NCI-H2196 (cell line): Measurements from ENCODE around the gene MPV17L.
"Not testable (repeated sequence)": the region's sequence is repeated elsewhere in the genome, so short reads cannot be mapped to it uniquely, and the experiment has no call there.

ENCODE experiments used
- DNase-seq: peaks from one replicate; lab custom pipeline; 2025; ENCODE audit not compliant: unreplicated experiment; lab: John Stamatoyannopoulos, UW

The MPV17L gene

DNA sequence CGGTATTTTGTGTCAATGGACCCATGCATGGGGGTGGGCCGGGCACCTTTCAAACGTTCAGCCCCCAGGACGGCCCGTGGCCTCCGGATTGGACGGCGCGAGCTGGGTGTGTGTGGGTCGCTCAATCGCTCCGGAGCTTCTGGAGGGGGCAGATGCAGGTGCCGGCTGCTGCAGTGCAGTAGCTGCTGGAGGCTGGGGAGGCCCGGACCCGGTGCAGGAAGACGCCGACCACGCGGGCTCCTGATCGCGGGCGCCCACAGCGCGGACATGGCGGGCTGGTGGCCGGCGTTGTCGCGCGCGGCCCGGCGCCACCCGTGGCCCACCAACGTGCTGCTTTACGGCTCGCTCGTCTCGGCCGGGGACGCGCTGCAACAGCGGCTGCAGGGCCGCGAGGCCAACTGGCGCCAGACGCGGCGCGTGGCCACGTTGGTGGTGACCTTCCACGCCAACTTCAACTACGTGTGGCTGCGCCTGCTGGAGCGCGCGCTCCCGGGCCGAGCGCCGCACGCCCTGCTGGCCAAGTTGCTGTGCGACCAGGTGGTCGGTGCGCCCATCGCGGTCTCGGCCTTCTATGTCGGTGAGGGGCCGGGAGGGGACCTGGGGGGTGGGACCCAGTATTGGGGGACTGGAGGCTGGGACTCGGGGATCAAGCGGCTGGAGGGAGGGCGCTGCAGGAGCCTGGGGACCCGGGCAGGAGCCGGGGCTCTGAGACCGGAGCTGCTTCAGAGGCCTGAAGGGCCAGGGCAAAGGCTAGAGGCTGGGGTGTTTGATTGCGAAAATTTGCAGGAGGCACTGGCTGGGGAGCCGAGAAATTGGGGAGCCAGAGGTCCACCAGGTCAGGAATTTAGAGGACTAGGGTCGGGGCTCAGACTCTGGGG, at the start of gene MPV17L:
Gene MPV17L (plus strand): TSS at position 124 of the 878 bp plus-strand sequence. CDS start 144 bp downstream, at position 268.
- DNase-seq = not testable (repeated sequence)

DNA sequence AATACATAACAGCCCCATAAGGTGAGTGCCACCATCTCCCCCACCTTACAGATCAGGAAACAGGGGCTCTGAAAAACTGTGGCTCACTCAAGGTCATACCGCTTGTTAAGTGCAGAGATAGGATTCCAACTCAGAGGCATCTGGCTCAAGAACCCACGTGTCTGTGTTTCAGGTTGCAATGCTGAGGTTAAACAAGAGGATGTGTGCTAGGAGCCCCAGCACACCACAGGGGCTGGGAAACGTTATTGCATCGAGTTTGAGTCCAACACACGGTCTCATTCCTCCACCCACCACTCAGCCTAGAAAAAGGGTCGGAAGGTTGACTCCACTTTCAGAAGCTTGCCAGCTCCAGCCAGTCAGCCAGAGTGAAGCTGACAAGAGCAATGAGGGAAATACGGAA, 46.8 kb upstream of the MPV17L start:
- not testable (repeated sequence) for DNase-seq

DNA sequence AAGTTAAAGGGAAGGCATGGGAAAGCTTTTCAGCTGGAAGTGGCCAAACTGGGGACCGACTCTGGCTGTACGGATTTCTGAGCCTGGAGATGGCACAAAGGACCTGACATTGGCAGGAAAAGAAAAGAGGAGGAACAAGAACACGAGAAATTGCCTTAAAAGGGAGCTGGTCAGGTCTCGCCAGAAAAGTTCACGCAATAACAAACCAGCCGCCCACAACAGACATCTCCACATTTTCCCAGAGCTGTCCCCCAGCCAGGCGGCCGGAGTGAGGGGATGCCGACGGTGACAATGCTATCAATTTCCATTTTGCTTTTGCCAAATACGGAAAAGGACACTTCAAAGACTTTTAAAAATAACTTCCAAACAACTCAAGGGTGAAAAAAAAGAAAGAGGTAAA, 44.3 kb upstream of the MPV17L start:
- not testable (repeated sequence) for DNase-seq

DNA sequence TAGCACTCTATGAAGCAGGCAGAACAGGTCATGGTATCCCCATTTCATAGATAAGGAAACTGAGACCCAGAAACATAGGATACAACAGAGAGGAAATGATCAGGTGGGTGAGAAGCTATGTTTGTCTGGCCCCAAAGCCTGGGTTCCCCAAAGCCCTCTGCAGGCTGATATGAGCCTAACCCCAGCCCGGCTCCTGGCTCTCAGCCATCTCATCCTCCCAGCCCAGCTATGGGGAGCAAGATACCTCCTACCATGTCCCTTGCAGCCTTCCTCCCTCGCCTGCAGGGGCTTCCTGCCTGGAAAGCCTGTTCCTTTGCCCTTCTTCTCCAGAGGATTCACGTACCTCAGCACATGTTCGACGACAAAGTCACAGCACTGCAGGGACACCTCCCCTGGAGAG, 43.8 kb upstream of the MPV17L start:
- DNase-seq = not testable (repeated sequence)

DNA sequence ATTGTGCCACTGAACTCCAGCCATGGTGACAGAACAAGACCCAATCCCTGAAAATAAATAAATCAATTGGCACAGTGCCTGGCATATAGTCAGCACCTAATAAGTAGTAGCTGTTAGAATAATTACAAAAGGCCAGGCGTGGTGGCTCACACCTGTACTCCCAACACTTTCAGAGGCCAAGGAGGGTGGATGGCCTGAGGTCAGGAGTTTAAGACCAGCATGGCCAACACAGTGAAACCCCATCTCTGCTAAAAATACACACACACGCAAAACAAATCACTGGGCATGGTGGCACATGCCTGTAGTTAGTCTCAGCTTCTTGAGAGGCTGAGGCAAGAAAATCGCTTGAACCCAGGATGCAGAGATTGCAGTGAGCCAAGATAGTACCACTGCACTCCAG, 42.7 kb upstream of the MPV17L start:
- not testable (repeated sequence) for DNase-seq

DNA sequence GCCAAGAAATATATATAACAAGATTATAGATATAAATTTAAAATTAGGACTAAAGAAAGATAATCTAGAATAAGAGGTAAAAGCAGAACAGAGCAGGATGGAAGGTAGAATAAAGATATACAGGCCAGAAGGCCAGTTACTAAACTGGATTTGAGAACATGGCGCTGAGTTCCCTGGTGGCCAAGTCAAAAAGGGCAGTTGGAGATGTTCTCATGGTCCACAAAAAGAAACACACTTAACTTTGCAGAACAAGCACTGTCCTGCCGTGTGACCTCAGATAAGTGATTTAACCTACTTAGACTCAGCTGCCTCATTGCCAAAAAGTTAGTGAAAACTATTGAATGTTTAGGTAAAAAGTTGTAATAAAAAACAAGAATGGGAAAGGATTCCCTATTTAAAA, 40.7 kb upstream of the MPV17L start:
- DNase-seq = not testable (repeated sequence)

DNA sequence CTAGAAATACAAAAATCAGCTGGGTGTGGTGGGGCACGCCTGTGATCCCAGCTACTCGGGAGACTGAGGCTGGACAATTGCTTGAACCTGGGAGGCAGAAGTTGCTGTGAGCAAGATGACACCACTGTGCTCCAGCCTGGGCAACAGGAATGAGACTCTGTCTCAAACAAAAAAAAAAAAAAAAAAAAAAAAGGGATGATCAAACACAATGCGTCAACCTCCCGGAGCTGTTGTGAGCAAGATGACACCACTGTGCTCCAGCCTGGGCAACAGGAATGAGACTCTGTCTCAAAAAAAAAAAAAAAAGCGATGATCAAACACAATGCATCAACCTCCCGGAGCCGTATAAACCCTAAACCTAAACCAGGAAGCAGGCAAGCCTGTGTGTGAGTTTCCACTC, 38.1 kb upstream of the MPV17L start:
- DNase-seq = not testable (repeated sequence)

DNA sequence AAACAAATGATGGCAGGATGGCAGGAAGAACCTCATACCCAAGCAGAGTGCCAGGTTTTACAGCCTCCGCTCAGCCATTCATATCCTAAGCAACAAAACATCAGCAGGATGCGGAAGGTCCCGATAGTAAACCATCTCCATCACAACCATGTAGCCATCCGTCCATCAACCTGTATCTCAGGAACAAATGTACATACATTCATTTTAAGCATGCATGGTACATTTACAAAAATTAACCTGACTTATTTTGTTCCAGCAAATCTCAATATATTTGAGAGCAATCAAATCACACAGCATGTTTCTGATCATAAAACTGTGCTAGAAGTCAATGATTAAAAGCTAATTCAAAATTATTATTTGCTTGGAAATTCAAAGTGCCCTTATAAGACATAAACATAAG, 17.4 kb upstream of the MPV17L start, which contains the start of gene NPIPA5:
Gene NPIPA5 (minus strand): TSS at position 101 of the 400 bp plus-strand sequence. CDS start 0 bp downstream, at position 101.
- DNase-seq = not testable (repeated sequence)

DNA sequence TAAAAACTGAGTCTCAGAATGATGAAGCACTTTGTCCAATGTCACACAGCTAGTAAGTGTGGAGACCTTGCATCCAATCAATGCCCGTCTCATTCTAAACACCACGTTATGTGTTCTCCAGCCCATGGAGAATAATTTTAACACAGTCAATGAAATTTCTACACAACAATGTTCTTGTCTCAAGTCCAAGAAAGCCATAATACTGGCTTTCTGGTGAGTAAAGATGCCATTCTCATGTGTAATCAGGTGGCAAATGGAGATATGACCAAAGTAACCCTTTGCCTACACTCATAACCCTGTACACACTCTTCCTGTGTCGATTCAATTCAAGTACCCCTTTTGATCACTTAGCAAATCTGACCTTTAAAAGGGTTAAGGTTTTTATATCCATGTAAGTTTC, 12.7 kb upstream of the MPV17L start:
- not testable (repeated sequence) for DNase-seq

DNA sequence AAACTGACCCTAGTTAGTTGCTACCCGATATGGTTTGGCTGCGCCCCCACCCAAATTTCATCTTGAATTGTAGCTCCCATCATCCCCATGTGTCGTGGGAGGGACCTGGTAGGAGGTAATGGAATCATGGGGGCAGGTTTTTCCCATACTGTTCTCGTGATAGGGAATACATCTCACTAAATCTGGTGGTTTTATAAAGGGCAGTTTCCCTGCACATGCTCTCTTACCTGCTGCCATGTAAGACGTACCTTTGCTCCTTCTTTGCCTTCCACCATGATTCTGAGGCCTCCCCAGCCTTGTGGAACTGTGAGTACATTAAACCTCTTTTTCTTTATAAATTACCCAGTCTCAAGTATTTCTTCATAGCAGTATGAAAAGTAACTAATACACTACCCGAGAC, 7.5 kb upstream of the MPV17L start:
- DNase-seq = not testable (repeated sequence)

DNA sequence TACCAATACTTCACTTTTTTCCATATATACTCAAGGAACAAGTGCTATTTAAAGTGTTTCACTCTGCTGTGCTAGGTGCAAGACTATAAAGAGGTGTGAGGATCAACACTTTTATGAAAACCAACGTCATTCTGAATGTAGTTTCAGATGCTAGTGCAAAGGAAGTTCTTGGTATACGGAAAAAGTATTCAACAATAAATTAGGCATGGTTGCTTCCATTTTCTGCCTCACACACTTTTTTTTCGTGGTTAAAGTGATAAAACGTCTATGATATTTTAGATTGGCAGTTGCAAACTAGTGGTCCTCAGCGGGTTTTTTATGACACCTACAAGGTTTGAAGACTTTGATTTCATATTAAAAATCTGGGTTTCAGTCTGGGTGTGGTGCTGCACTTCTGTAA, 5.6 kb upstream of the MPV17L start:
- not testable (repeated sequence) for DNase-seq

DNA sequence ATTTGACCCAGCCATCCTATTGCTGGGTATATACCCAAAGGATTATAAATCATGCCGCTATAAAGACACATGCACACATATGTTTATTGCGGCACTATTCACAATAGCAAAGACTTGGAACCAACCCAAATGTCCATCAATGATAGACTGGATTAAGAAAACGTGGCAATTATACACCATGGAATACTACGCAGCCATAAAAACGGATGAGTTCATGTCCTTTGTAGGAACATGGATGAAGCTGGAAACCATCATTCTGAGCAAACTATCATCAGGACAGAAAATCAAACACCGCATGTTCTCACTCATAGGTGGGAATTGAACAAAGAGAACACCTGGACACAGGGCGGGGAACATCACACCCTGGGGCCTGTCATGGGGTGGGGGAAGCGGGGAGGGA, 2.5 kb upstream of the MPV17L start:
- DNase-seq = not testable (repeated sequence)

DNA sequence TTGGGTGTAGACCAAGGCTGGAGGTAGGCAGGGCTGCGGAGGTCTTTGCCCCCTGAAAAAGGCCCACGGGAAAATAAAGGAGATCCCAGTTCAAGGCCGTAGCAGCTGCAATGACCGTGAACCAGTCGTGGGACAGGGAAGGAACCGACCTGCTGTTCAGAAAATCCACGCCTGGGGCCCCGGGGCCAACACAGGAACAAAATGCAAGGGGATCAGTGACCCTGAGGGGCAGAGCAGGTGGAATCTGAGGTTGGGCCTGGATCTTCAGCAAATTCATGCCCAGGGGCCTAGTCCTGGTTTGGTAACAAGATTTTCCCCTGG, 915 bp downstream of the MPV17L start:
- DNase-seq = not testable (repeated sequence)

DNA sequence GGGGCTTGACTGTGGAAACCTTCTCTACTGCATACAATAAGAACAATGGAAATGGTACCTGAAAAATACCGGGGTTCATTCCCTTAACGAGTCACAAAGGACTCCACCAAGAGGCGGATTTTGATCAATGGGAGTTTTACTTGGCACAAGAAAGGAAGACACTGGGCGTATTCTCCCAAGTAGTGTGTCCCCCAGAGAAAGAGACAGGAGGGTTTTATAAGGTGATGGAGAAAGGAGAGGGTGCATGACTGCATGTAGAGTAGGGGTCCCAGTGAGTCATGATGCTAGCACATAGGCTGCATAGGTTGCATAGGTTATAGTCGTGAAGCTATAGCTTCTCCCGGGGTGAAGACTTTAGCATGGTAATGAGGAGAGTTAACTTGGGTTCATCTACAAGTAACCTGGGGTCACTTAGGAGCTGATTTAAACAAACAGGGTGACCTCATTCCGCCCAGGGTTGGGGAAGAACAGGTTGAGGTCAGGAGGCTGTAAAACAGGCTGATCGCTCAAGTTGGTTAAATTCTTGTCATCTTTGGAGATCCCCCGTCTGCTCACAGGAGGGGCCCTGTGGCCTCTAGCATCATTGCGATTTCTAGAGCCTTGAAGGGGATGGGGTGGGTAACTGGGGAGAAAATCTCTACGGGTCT, 1.5 kb downstream of the MPV17L start:
- DNase-seq = no peak

DNA sequence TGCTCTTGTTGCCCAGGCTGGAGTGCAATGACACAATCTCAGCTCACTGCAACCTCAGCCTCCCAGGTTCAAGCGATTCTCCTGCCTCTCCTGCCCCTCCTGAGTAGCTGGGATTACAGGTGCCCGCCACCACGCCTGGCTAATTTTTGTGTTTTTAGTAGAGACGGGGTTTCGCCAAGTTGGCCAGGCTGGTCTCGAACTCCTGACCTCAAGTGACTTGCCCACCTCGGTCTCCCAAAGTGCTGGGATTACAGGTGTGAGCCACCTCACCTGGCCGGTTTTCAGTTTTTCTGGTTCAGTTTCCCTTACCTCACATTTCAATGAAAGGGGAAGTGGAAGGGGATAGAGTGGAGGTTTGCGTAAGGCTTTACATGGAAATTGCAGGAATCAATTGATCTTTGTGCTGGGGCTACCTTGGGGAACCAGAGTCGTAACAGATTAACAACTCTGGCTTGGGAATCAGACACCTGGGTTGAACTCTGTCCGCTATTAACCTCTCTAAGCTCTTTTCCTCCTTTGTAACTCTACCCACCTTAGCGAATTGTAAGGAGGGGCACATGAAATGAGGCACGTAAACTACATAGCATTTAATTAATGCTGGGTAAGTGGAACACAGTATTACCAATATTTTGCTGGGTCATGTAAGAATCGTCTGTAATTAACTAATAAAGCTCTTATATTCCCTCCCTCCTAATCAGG, 3.2 kb downstream of the MPV17L start:
- no peak for DNase-seq

DNA sequence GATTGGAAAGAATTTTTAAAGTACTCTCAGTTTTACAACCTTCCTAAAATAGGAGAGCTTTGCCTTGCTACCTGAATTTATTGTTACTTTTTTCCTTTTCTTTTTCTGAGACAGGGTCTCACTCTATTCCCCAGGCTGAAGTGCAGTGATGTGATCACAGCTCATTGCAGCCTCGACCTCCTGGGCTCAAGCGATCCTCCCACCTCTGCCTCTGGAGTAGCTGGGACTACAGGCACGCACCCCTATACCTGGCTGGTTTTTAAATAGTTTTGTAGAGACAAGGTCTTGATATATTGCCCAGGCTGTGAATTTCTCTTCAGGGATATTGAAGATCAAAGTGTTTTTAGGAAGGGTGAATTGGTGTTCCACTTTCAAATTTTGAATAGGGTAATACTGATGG, 3.8 kb downstream of the MPV17L start:
- no peak for DNase-seq

DNA sequence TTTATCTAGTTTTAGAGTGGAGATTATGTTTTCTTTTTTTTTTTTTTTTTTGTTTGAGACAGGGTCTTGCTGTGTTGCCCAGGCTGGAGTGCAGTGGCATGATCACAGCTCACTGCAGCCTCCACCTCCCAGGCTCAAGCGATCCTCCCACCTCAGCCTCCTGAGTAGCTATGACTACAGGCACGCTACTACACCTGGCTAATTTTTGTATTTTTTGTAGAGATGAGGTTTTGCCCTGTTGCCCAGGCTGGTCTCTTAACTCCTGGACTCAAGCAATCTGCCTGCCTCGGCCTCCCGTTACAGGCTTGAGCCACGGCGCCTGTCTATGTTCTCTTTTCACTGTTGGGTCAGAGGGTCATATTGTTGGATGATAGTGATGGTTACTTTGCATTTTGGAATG, 4.8 kb downstream of the MPV17L start:
- DNase-seq = not testable (repeated sequence)

DNA sequence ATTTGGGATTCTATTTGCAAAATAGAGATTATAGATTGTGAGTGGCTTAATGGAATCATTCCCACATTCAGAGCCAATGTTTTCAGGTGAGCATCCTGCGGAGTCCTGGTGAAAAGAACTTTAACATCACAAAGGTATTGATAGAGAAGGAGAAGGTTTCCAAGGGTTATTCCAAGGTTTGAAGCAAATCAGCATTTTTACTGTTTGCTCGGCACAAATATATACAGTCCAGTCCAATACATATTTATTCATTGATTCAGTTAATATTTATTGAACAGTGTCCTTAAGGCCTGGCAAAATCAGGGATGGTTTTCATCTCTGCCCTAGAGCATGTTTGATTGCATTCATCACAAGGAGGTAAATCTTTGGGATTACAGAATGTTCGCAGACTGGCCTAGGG, 6.4 kb downstream of the MPV17L start:
- DNase-seq = no peak

DNA sequence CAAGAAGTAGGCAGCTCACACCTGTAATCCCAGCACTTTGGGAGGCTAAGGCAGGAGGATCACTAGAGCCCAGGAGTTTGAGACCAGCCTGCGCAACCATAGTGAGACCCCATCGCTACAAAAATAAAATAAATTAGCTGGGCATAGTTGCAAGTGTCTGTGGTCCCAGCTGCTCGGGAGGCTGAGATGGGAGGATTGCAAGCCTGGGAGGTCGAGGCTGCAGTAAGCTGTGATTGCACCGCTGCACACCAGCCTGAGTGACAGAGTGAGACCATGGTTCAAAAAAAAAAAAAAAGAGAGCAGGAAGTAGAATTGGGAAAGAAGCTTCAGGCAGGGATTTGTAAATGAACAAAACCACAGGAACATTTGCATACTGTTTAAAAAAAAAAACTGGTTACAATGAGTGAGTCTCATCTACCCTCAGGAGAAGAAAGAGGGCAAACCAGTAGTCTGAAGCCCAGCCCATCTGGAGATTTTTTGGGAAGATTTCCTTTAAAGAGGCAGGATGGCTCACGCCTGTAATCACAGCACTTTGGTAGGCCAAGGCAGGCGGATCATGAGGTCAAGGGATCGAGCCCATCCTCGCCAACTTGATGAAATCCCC, 7.9 kb downstream of the MPV17L start:
- no peak for DNase-seq

DNA sequence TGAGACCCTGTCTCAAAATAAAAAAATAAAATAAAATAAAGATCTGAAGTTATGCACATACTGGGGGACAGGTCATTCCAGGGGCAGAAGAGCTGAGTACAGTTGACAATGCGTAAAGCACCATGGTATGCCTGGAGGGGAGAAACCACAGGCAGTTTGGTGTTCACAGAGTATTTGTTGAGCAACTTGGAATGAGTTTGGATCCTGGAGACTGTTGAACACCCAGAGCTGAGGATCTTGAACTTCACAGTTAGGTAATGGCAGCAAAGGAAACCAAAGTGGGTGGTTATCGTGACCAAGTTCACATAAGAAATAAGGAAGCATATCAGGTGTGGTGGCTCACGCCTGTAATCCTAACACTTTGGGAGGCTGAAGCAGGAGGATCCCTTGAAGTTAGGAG, 8.5 kb downstream of the MPV17L start:
- DNase-seq = not testable (repeated sequence)

DNA sequence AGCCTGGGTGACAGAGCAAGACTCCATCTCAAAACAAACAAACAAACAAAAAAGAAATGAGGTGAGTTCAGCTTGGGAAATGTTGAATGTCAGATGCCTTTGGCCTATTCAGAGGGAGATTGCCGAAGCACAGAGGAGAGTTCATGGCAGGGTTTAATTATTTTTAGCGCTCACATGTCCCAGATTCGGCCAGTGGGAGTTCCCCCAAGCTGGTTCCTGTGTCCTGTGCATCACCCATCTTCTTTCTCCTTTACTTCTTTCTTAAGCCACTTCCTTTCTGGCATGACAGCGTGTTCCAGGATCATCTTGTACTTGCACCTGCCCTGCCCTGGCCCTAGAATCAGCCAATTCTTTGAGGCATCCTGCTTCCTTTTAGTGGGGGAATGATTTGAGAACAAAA, 9.2 kb downstream of the MPV17L start:
- no peak for DNase-seq
